Stimulated activated naive CD8-positive, alpha-beta T cell treated with anti-CD3 and anti-CD28 coated beads, Interleukin-15, amount 100 ng/mL, for 72 hours (primary cell): ENCODE measurements around the gene DAP3.
"Not testable (repeated sequence)": the region's sequence is repeated elsewhere in the genome, so short reads cannot be mapped to it uniquely, and the experiment has no call there.

Source experiments
- ATAC-seq: fragments of 150-1000 bp; cut with Tn5 transposase; 2 replicates; pipeline ENCODE4 v1.10.0; 2021; ENCODE audit warnings: mild to moderate bottlenecking, moderate library complexity
- DNase-seq, 2 donors: peaks; one replicate each; pipeline ENCODE4 v3.0.0; 2021 to 2022
- H3K27ac Mint-ChIP-seq, 2 donors: one replicate each; pipeline ENCODE4 v1.8.0; 2022; ENCODE audit warnings: mild to moderate bottlenecking in 2 of 2, mixed read lengths in 2 of 2, moderate library complexity in 2 of 2
- H3K27me3 Mint-ChIP-seq: one replicate; pipeline ENCODE4 v1.8.0; 2022; ENCODE audit warnings: mixed read lengths
- H3K4me1 Mint-ChIP-seq: one replicate; pipeline ENCODE4 v1.8.0; 2022; ENCODE audit warnings: mild to moderate bottlenecking, mixed read lengths
- H3K4me3 Mint-ChIP-seq, 2 donors: one replicate each; pipeline ENCODE4 v1.8.0; 2022; ENCODE audit warnings: mild to moderate bottlenecking in 2 of 2, mixed read lengths in 2 of 2, moderate library complexity in 1 of 2
- H3K9me3 Mint-ChIP-seq, 2 donors: one replicate each; pipeline ENCODE4 v1.8.0; 2022; ENCODE audit warnings: mixed read lengths in 2 of 2

The DAP3 gene

GRCh38 chr1:155669233-155670162 lies 19.4 kb upstream of the DAP3 start:
- Mint-ChIP-seq H3K4me1 (no peaks in the 10 kb centered on the region), H3K4me3 (no peak overlapping the region), H3K27me3 (no peaks in the 10 kb centered on the region), H3K27ac (no peak overlapping the region), H3K9me3 (no peaks in the 10 kb centered on the region)
- DNase-seq, result no peak
- ATAC-seq, result no peak

- Mint-ChIP-seq H3K9me3 (no peaks in the 10 kb centered on the region), H3K27ac (no peak overlapping the region), H3K4me3 (no peak overlapping the region), H3K27me3 (no peaks in the 10 kb centered on the region), H3K4me1 (no peaks in the 10 kb centered on the region)
- DNase-seq (no peak), ATAC-seq (no peak)
Measured at GRCh38 chr1:155671750-155672149, 17.1 kb upstream of the DAP3 start.

GRCh38 chr1:155673003-155673402 lies 15.9 kb upstream of the DAP3 start:
- Mint-ChIP-seq H3K27me3 (no peaks in the 10 kb centered on the region), H3K4me1 (no peaks in the 10 kb centered on the region), H3K27ac (peak overlapping the region in 1 of 2 donors; percentile 64), H3K4me3 (no peak overlapping the region), H3K9me3 (no peaks in the 10 kb centered on the region)
- ATAC-seq, result no peak
- DNase-seq, result no peak

- ATAC-seq (no peak), DNase-seq (no peak)
- no peak overlapping the region for H3K4me3 Mint-ChIP-seq
- no peaks in the 10 kb centered on the region for H3K9me3 Mint-ChIP-seq
- no peaks in the 10 kb centered on the region for H3K27me3 Mint-ChIP-seq
- peaks cover 14% of the 10 kb centered on the region for H3K4me1 Mint-ChIP-seq
- no peak overlapping the region for H3K27ac Mint-ChIP-seq
Measured at GRCh38 chr1:155678027-155678426, 10.9 kb upstream of the DAP3 start.

- not testable (repeated sequence) for H3K27me3 Mint-ChIP-seq, DNase-seq, H3K4me3 Mint-ChIP-seq, ATAC-seq, H3K27ac Mint-ChIP-seq, H3K9me3 Mint-ChIP-seq
- peaks cover 22% of the 10 kb centered on the region for H3K4me1 Mint-ChIP-seq
Measured at GRCh38 chr1:155678992-155679391, 9.9 kb upstream of the DAP3 start.

- Mint-ChIP-seq H3K27ac (no peak overlapping the region), H3K4me1 (peaks cover 36% of the 10 kb centered on the region), H3K27me3 (no peaks in the 10 kb centered on the region), H3K9me3 (no peaks in the 10 kb centered on the region), H3K4me3 (no peak overlapping the region)
- DNase-seq, result no peak
- no peak for ATAC-seq
Measured at GRCh38 chr1:155680531-155680930, 8.4 kb upstream of the DAP3 start.

- Mint-ChIP-seq H3K9me3 (no peaks in the 10 kb centered on the region), H3K4me3 (no peak overlapping the region), H3K27ac (no peak overlapping the region), H3K27me3 (no peaks in the 10 kb centered on the region), H3K4me1 (peaks cover 49% of the 10 kb centered on the region)
- ATAC-seq (no peak), DNase-seq (no peak)
Measured at GRCh38 chr1:155681776-155682175, 7.1 kb upstream of the DAP3 start.

- not testable (repeated sequence) for H3K9me3 Mint-ChIP-seq, DNase-seq, H3K27me3 Mint-ChIP-seq
- Mint-ChIP-seq H3K4me3 (peak overlapping the region; percentile 95 to 99), H3K27ac (peak overlapping the region; percentile 98 to 100), H3K4me1 (peaks cover 76% of the 10 kb centered on the region)
- peak; percentile 43 for ATAC-seq
Measured at GRCh38 chr1:155687705-155688323, 1.1 kb upstream of the DAP3 start.

- DNase-seq (peak; percentile 93 to 94), ATAC-seq (peak; percentile 94)
- no peaks in the 10 kb centered on the region for H3K9me3 Mint-ChIP-seq
- H3K27me3 Mint-ChIP-seq, result no peaks in the 10 kb centered on the region
- peaks cover 80% of the 10 kb centered on the region for H3K4me1 Mint-ChIP-seq
- peak within 1 kb of the TSS; percentile 98 to 100 for H3K27ac Mint-ChIP-seq
- peak within 1 kb of the TSS; percentile 95 to 99 for H3K4me3 Mint-ChIP-seq
Measured at GRCh38 chr1:155688324-155689080, 389 bp upstream of the DAP3 start, which contains the start of gene YY1AP1. TSS of gene YY1AP1 (minus strand) at chr1:155688774. CDS start at chr1:155680436, 8,338 bp downstream.

GRCh38 chr1:155691992-155692528 lies 3.2 kb downstream of the DAP3 start:
- Mint-ChIP-seq H3K27me3 (no peaks in the 10 kb centered on the region), H3K4me3 (no peak overlapping the region), H3K27ac (no peak overlapping the region), H3K4me1 (peaks cover 80% of the 10 kb centered on the region), H3K9me3 (no peaks in the 10 kb centered on the region)
- ATAC-seq (no peak), DNase-seq (no peak)

GRCh38 chr1:155694167-155694566 lies 5.3 kb downstream of the DAP3 start:
- Mint-ChIP-seq H3K4me1 (peaks cover 89% of the 10 kb centered on the region), H3K4me3 (no peak overlapping the region), H3K9me3 (no peaks in the 10 kb centered on the region), H3K27me3 (no peaks in the 10 kb centered on the region), H3K27ac (no peak overlapping the region)
- no peak for DNase-seq
- no peak for ATAC-seq

- Mint-ChIP-seq H3K4me1 (peaks cover 87% of the 10 kb centered on the region), H3K27me3 (no peaks in the 10 kb centered on the region), H3K27ac (no peak overlapping the region), H3K4me3 (no peak overlapping the region), H3K9me3 (no peaks in the 10 kb centered on the region)
- DNase-seq (no peak), ATAC-seq (no peak)
Measured at GRCh38 chr1:155695072-155695471, 6.2 kb downstream of the DAP3 start.

- peaks cover 82% of the 10 kb centered on the region for H3K4me1 Mint-ChIP-seq
- H3K27ac Mint-ChIP-seq, result no peak overlapping the region
- H3K27me3 Mint-ChIP-seq, result no peaks in the 10 kb centered on the region
- no peak for ATAC-seq
- DNase-seq, result no peak
- H3K4me3 Mint-ChIP-seq, result no peak overlapping the region
- H3K9me3 Mint-ChIP-seq, result no peaks in the 10 kb centered on the region
Measured at GRCh38 chr1:155695608-155696007, 6.7 kb downstream of the DAP3 start.

GRCh38 chr1:155696524-155696923 lies 7.6 kb downstream of the DAP3 start:
- Mint-ChIP-seq H3K27me3 (no peaks in the 10 kb centered on the region), H3K4me3 (no peak overlapping the region), H3K27ac (no peak overlapping the region), H3K4me1 (peaks cover 72% of the 10 kb centered on the region), H3K9me3 (no peaks in the 10 kb centered on the region)
- DNase-seq (no peak), ATAC-seq (no peak)

- DNase-seq, result no peak
- H3K4me1 Mint-ChIP-seq, result peaks cover 67% of the 10 kb centered on the region
- no peaks in the 10 kb centered on the region for H3K27me3 Mint-ChIP-seq
- H3K4me3 Mint-ChIP-seq, result no peak overlapping the region
- no peak for ATAC-seq
- H3K27ac Mint-ChIP-seq, result no peak overlapping the region
- H3K9me3 Mint-ChIP-seq, result no peaks in the 10 kb centered on the region
Measured at GRCh38 chr1:155697046-155697445, 8.2 kb downstream of the DAP3 start.
